ENCODE data around the gene CLBA1. TPM values are rescaled to one million over a fixed set of nuclear protein-coding genes. Genes with fewer than 3 reads are reported as not detected.

Gene CLBA1
- total and polyA plus RNA-seq, 9 of the 15 experiments (the other 6 are each of a cell fraction or from before 2014, with no cell fraction given): 0.04 to 3.9 (median 2.6) TPM

DNA sequence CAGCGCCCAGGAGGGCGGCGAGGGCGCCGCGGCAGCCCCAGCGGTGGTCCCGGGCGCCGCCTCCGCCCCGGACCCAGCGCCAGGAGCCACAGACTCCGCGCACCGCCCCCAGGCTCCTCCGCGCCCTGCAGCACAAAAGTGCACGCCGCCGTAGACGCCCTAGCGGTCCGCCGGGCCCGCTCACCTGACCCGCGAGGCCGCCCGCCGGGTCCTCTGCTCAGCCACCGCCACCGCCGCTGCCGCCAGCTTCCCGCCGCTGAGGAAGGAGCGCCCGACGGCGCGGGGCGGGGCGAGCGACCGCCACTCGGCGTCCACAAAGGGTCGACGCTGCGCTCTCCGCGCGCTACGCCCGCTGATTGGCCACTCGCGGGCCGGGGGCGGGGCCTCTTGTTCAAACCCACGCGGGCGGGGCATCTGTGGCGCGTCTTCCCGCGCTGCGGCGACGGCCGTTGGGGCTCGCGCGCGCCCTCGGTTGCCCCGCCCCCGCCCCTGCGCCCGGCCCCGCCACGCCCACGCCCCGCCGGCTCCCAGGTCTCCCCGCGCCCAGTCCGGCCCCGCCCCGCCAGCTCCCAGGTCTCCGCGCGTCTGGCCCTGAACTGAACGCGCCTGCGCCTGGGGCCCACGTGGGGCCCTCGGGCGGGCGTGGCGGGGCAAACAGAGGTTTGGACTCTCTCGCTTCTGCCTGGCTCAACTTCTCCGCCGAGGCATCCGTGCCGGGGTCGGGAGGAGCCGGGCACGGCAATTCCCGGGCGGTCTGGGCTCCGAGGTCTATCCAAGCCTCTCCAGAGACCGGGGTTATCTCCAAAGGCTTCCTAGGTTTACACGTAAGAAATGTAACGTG lies 35.4 kb downstream of the CLBA1 start, which contains the start of gene CDCA4 (continued):
- TF ChIP-seq CHCHD3 (CRISPR knock-in tag; IDR thresholded peaks at IDR 0.05) (no peak), NFE2L1 (tag; IDR thresholded peaks at IDR 0.05; ENCODE audit: borderline replicate concordance, low read depth) (no peak), ZNF121 (CRISPR knock-in tag; conservative IDR thresholded peaks at IDR 0.05) (no peak), CEBPB (tag; IDR thresholded peaks at IDR 0.05) (no peak), SREBF1 (IDR thresholded peaks at IDR 0.05; ENCODE audit: borderline replicate concordance, low read depth, low read length) (no peak), EHMT2 (IDR thresholded peaks at IDR 0.05) (no peak), HNRNPH1 (optimal IDR thresholded peaks at IDR 0.05; ENCODE audit: low read depth, low read length) (no peak), SNRNP70 (optimal IDR thresholded peaks at IDR 0.05; ENCODE audit: low read depth, low read length) (no peak), NFIC (IDR thresholded peaks at IDR 0.05) (no peak), DMBX1 (CRISPR knock-in tag; IDR thresholded peaks at IDR 0.05; ENCODE audit: borderline replicate concordance) (no peak), TAF7 (tag; IDR thresholded peaks at IDR 0.05) (no peak), GATAD2A (IDR thresholded peaks at IDR 0.05) (no peak), NEUROD1 (IDR thresholded peaks at IDR 0.05; ENCODE audit: borderline replicate concordance, low read depth, low read length, partially characterized antibody) (no peak), ESRRA (IDR thresholded peaks at IDR 0.05; ENCODE audit: borderline replicate concordance, low read depth) (0 out of 2 replicates have a peak, but pooled peaks have one; percentile 9), ZKSCAN3 (CRISPR knock-in tag; IDR thresholded peaks at IDR 0.05) (no peak)
- TF ChIP-seq, protein P1, sequence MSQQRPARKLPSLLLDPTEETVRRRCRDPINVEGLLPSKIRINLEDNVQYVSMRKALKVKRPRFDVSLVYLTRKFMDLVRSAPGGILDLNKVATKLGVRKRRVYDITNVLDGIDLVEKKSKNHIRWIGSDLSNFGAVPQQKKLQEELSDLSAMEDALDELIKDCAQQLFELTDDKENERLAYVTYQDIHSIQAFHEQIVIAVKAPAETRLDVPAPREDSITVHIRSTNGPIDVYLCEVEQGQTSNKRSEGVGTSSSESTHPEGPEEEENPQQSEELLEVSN (IDR thresholded peaks at IDR 0.05; ENCODE audit: borderline replicate concordance in 1 of 2, extremely low read depth in 1 of 2, insufficient read depth in 1 of 2, insufficient read length in 1 of 2, low read depth in 1 of 2, low read length in 1 of 2, poor library complexity in 1 of 2, severe bottlenecking in 1 of 2): peak; percentile 64 to 92
- TF ChIP-seq, protein P2, sequence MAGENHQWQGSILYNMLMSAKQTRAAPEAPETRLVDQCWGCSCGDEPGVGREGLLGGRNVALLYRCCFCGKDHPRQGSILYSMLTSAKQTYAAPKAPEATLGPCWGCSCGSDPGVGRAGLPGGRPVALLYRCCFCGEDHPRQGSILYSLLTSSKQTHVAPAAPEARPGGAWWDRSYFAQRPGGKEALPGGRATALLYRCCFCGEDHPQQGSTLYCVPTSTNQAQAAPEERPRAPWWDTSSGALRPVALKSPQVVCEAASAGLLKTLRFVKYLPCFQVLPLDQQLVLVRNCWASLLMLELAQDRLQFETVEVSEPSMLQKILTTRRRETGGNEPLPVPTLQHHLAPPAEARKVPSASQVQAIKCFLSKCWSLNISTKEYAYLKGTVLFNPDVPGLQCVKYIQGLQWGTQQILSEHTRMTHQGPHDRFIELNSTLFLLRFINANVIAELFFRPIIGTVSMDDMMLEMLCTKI (IDR thresholded peaks at IDR 0.05; ENCODE audit: partially characterized antibody): no peak
- TF ChIP-seq, protein P3, sequence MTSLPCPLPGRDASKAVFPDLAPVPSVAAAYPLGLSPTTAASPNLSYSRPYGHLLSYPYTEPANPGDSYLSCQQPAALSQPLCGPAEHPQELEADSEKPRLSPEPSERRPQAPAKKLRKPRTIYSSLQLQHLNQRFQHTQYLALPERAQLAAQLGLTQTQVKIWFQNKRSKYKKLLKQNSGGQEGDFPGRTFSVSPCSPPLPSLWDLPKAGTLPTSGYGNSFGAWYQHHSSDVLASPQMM (CRISPR knock-in tag; IDR thresholded peaks at IDR 0.05): no peak
- TF ChIP-seq, protein P4, sequence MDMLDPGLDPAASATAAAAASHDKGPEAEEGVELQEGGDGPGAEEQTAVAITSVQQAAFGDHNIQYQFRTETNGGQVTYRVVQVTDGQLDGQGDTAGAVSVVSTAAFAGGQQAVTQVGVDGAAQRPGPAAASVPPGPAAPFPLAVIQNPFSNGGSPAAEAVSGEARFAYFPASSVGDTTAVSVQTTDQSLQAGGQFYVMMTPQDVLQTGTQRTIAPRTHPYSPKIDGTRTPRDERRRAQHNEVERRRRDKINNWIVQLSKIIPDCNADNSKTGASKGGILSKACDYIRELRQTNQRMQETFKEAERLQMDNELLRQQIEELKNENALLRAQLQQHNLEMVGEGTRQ (CRISPR knock-in tag; IDR thresholded peaks at IDR 0.05): peak; percentile 93
- TF ChIP-seq, protein P5, sequence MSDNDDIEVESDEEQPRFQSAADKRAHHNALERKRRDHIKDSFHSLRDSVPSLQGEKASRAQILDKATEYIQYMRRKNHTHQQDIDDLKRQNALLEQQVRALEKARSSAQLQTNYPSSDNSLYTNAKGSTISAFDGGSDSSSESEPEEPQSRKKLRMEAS (CRISPR knock-in tag; IDR thresholded peaks at IDR 0.05): peak; percentile 65
- TF ChIP-seq, protein P6, sequence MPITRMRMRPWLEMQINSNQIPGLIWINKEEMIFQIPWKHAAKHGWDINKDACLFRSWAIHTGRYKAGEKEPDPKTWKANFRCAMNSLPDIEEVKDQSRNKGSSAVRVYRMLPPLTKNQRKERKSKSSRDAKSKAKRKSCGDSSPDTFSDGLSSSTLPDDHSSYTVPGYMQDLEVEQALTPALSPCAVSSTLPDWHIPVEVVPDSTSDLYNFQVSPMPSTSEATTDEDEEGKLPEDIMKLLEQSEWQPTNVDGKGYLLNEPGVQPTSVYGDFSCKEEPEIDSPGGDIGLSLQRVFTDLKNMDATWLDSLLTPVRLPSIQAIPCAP (CRISPR knock-in tag; IDR thresholded peaks at IDR 0.05; ENCODE audit: borderline replicate concordance): no peak

Measured in K562 (cell line).